Measurements from ENCODE around the gene SLAMF9. TPM values are rescaled to one million over a fixed set of nuclear protein-coding genes. Genes with fewer than 3 reads are reported as not detected.

The SLAMF9 gene
- total RNA-seq, 1 donor from 2014 or later, result not detected

DNA sequence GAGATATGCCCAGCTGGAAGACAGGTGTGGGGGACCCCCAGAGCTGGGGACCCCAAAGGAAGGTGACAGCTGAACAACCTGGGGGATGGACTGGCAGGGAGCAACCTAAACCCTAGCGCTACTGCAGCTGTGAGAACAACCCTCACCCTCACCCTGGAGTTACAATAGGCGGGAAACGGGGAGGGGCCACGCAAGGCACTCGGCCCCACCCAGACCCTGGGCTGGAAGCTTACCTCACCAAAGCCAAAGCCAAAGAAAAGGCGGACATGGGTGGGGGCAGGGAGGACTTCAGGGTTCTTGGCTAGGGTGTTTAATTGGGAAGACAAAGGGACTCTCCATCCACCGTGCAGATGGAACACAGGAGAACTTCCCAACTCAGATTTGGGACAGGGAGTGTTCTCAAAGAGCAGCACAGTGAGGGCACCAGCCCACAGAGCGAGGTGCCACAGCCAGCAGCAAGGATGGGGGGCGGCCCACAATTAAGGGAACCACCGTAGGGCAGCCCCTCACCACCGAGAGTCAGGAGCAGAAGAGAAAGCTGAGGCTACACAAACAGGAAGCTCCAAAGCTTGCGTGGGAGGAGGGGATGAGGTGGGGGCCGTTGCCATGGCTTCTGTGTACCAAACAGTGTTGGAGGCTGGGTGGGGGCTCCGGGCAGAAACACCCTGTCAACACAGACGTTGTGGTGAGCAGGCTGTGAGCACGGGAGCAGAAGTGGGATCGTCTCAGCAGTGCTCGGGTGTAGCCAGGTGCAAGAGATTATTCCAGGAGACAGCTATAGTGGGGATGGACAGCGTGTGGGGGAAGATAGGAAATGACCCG is 30.6 kb downstream of the SLAMF9 start:
- intact Hi-C loops (cut with DNase I), result no loop called here
- ATAC-seq, result peak; percentile 65
- peak; percentile 90 for DNase-seq
- TF ChIP-seq, protein P1, sequence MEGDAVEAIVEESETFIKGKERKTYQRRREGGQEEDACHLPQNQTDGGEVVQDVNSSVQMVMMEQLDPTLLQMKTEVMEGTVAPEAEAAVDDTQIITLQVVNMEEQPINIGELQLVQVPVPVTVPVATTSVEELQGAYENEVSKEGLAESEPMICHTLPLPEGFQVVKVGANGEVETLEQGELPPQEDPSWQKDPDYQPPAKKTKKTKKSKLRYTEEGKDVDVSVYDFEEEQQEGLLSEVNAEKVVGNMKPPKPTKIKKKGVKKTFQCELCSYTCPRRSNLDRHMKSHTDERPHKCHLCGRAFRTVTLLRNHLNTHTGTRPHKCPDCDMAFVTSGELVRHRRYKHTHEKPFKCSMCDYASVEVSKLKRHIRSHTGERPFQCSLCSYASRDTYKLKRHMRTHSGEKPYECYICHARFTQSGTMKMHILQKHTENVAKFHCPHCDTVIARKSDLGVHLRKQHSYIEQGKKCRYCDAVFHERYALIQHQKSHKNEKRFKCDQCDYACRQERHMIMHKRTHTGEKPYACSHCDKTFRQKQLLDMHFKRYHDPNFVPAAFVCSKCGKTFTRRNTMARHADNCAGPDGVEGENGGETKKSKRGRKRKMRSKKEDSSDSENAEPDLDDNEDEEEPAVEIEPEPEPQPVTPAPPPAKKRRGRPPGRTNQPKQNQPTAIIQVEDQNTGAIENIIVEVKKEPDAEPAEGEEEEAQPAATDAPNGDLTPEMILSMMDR (IDR thresholded peaks at IDR 0.05), result no peak
- Histone ChIP-seq H3K27ac (peak overlapping the region; percentile 100), H3K4me1 (peaks cover 54% of the 10 kb centered on the region), H3K36me3 (peaks cover 25% of the 10 kb centered on the region), H3K27me3 (no peaks in the 10 kb centered on the region), H3K9me3 (no peaks in the 10 kb centered on the region), H3K4me3 (peak overlapping the region; percentile 99)

DNA sequence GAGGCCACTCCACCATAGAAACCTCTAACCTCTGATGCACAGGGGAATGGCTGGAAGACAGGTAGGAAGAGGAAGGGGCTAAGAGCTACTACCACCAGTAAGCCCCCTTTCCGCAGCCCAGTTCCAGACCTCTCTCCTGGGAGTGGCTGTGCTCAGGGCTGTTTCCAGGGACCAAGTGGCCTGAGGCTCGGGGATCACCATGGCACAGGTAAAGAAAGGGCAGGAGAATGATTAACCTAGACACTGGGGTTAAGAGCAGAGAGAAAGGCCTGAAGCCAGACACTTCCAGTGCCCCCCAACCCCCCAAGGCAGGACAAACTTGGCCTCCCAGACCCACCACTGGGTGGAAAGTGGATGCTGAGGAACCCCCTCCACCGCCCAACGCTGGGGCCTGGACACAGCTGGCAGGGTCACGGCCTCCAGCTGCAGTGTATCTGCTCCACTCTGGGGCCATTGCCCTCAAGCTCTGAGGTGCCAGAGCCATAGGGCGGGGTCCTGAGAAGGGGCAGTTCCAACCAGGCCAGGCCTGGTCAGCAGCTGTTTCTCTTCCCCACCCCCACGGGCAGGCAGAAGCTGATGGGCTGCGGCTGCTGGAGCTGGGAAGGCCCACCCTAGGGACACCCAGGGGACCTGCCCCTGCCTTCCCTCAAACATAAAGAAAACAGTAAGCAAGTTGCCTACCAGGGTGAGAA is 31.4 kb downstream of the SLAMF9 start:
- intact Hi-C loops (cut with DNase I), result no loop called here
- Histone ChIP-seq H3K36me3 (peaks cover 33% of the 10 kb centered on the region), H3K27me3 (no peaks in the 10 kb centered on the region), H3K27ac (peak overlapping the region; percentile 100), H3K9me3 (no peaks in the 10 kb centered on the region), H3K4me3 (peak overlapping the region; percentile 99), H3K4me1 (peaks cover 55% of the 10 kb centered on the region)
- ATAC-seq (peak; percentile 7), DNase-seq (peak; percentile 83)
- TF ChIP-seq, protein P1 (IDR thresholded peaks at IDR 0.05), result no peak

DNA sequence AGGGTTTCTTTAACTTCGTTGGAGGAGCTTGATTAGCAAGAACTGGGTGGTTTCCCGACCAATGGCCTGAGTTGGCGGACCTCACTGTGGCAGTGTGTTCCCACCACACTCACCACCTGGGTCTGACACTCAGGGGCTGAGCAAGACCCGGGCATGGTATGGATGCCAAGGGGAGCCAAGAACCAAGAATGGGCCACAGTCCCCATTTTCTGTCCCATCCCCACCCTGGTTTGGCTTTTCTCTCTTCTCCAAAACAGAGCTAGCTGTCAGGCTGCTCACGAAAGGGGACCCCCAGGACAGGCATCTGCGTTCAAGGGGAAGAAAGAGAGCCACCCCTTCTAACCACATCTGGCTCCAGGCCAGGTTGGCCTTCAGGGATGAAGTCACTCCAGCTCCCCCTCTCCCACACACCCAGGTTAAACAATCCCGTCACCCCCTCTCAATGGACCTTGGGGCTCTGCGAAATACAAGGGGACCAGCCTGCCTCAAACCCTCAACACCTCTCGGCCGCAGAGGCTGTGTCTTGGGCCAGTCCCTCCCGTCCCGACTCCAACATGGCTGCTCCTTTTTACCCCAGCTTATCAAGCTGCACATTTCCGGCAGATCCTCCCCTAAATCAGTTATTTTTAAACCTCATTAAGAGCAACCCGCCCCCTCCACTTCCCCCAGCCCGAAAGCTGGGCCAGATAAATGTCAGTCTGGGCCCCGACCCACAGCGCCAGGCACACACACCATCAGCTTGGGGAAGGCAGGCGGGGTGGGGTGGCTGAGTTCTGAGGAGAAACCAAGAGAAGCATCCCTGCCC is 32.1 kb downstream of the SLAMF9 start:
- Histone ChIP-seq H3K27ac (peak overlapping the region; percentile 100), H3K4me3 (peak overlapping the region; percentile 99), H3K4me1 (peaks cover 55% of the 10 kb centered on the region), H3K9me3 (no peaks in the 10 kb centered on the region), H3K36me3 (peaks cover 40% of the 10 kb centered on the region), H3K27me3 (no peaks in the 10 kb centered on the region)
- intact Hi-C loops (cut with DNase I), result no loop called here
- TF ChIP-seq, protein P1 (IDR thresholded peaks at IDR 0.05), result no peak
- DNase-seq, result peak; percentile 60
- no peak for ATAC-seq

DNA sequence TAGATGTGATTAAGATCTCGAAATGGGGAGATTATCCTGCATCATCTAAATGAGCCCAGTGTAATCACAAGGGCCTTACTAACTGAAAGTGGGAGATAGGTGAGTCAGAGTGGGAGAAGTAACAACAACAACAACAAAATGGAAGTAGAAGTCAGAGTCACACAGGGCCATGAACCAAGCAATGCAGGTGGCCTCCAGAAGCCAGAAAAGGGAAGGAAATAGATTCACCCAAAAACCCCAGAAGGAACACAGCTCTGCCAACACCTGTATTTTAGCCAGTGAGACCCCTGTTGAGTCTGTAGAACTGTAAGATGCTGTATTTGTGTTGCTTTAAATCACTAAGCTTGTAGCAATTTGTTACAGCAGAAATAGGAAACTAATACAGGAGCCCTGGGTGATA is 32.8 kb downstream of the SLAMF9 start:
- H3K27ac ChIP-seq, result peak overlapping the region; percentile 100
- peaks cover 59% of the 10 kb centered on the region for H3K4me1 ChIP-seq
- no peak for ATAC-seq

DNA sequence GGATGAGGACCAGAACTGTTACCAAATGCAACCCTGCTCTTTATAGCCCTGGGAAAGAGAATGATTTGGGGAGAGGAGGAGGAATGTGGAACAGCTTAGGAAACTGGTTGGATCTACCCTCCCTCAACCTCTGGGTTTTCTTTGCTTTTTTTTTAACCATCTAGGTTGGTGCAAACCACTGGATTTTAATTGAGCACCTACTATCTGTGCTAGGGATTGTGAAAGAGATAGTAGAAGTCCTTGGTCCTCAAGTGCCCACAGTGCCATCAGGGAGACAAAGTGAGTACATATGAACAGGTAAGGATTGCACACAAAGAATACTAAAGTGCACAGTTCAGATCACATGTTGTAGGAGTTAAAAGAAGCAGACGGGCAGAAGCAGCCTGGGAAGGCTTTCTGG is 33.4 kb downstream of the SLAMF9 start:
- H3K27ac ChIP-seq, result peak overlapping the region; percentile 100
- peaks cover 46% of the 10 kb centered on the region for H3K36me3 ChIP-seq
- peaks cover 53% of the 10 kb centered on the region for H3K4me1 ChIP-seq
- intact Hi-C loops (cut with DNase I), result no loop called here
- DNase-seq (no peak), ATAC-seq (no peak)
- no peaks in the 10 kb centered on the region for H3K9me3 ChIP-seq
- TF ChIP-seq, protein P1 (IDR thresholded peaks at IDR 0.05), result no peak
- no peak overlapping the region for H3K4me3 ChIP-seq
- no peaks in the 10 kb centered on the region for H3K27me3 ChIP-seq

More for the DNA sequence above, 32.8 kb downstream of the SLAMF9 start:
- H3K9me3 ChIP-seq, result no peaks in the 10 kb centered on the region
- H3K4me3 ChIP-seq, result peak overlapping the region; percentile 99
- TF ChIP-seq, protein P1 (IDR thresholded peaks at IDR 0.05), result no peak
- intact Hi-C loops (cut with DNase I), result no loop called here
- H3K36me3 ChIP-seq, result peaks cover 46% of the 10 kb centered on the region
- no peaks in the 10 kb centered on the region for H3K27me3 ChIP-seq
- no peak for DNase-seq
